Naive thymus-derived CD4-positive, alpha-beta T cell (primary cell): Measurements from ENCODE around the gene CHTOP. TPM values are rescaled to one million over a fixed set of nuclear protein-coding genes. Genes with fewer than 3 reads are reported as not detected.
"Not testable (repeated sequence)": the region's sequence is repeated elsewhere in the genome, so short reads cannot be mapped to it uniquely, and the experiment has no call there.

ENCODE experiments used
- ATAC-seq: fragments of 150-1000 bp; cut with Tn5 transposase; 2 replicates; pipeline ENCODE4 v1.10.0; 2021; ENCODE audit warnings: mild to moderate bottlenecking, moderate library complexity
- CTCF ChIA-PET: fragments of 350-600 bp; sonication (Branson Sonifier 250); formaldehyde crosslinking; loops from one replicate; lab custom pipeline; 2021; ENCODE audit warnings: antibody characterized with exemption; lab: Charles Lee
- POLR2A ChIA-PET: fragments of 350-600 bp; sonication (Branson Sonifier 250); formaldehyde crosslinking; loops from one replicate; lab custom pipeline; 2021; ENCODE audit warnings: antibody characterized with exemption, inconsistent platforms; lab: Charles Lee
- DNase-seq, 9 donors: peaks; one replicate each; pipeline versions ENCODE4 v3.0.0 to v3.0.0-alpha.2; 2020 to 2022; ENCODE audit warnings: mixed read lengths in 1 of 9
- H3K27ac ChIP-seq: one replicate; pipeline ENCODE4 v1.7.0; 2013; ENCODE audit warnings: mild to moderate bottlenecking, low read depth, low read length, moderate library complexity
- H3K27me3 ChIP-seq, 2 donors: one replicate each; pipeline ENCODE4 v1.7.0; 2013; ENCODE audit warnings: low read length in 2 of 2, mild to moderate bottlenecking in 2 of 2, moderate library complexity in 2 of 2; ENCODE audit not compliant: control insufficient read depth in 2 of 2, insufficient read depth in 2 of 2
- H3K36me3 ChIP-seq, 3 experiments: 1 replicate in 2 of 3; 2 replicates in 1 of 3; pipeline ENCODE4 v1.7.0; 2013; ENCODE audit warnings: low read length in 3 of 3, mild to moderate bottlenecking in 3 of 3, moderate library complexity in 1 of 3; ENCODE audit not compliant: insufficient read depth in 3 of 3, control insufficient read depth in 2 of 3
- H3K4me1 ChIP-seq, 2 donors: one replicate each; pipeline ENCODE4 v1.7.0; 2013; ENCODE audit warnings: low read length in 2 of 2, mild to moderate bottlenecking in 2 of 2, moderate library complexity in 1 of 2; ENCODE audit not compliant: control insufficient read depth in 2 of 2, insufficient read depth in 2 of 2
- H3K4me3 ChIP-seq: 2 replicates; pipeline ENCODE4 v1.7.0; 2013; ENCODE audit warnings: mild to moderate bottlenecking, low read length
- H3K9me3 ChIP-seq, 3 experiments: 1 replicate in 2 of 3; 2 replicates in 1 of 3; pipeline ENCODE4 v1.7.0; 2013; ENCODE audit warnings: low read length in 3 of 3; ENCODE audit not compliant: control insufficient read depth in 2 of 3
- H3K27ac Mint-ChIP-seq, 9 donors: one replicate each; pipeline ENCODE4 v1.8.0; 2020 to 2022; ENCODE audit warnings: mixed read lengths in 9 of 9, mild to moderate bottlenecking in 8 of 9, moderate library complexity in 5 of 9, inconsistent platforms in 2 of 9
- H3K27me3 Mint-ChIP-seq, 5 donors: one replicate each; pipeline ENCODE4 v1.8.0; 2021 to 2022; ENCODE audit warnings: mixed read lengths in 5 of 5, mild to moderate bottlenecking in 1 of 5
- H3K36me3 Mint-ChIP-seq, 5 donors: one replicate each; pipeline ENCODE4 v1.8.0; 2020 to 2022; ENCODE audit warnings: mixed read lengths in 5 of 5, mild to moderate bottlenecking in 3 of 5, inconsistent platforms in 1 of 5
- H3K4me1 Mint-ChIP-seq, 7 donors: one replicate each; pipeline ENCODE4 v1.8.0; 2020 to 2022; ENCODE audit warnings: mixed read lengths in 7 of 7, mild to moderate bottlenecking in 3 of 7, inconsistent platforms in 1 of 7
- H3K4me3 Mint-ChIP-seq, 10 donors: one replicate each; pipeline ENCODE4 v1.8.0; 2020 to 2022; ENCODE audit warnings: mild to moderate bottlenecking in 10 of 10, mixed read lengths in 10 of 10, moderate library complexity in 6 of 10, inconsistent platforms in 2 of 10
- H3K9me3 Mint-ChIP-seq, 11 donors: one replicate each; pipeline ENCODE4 v1.8.0; 2020 to 2022; ENCODE audit warnings: mixed read lengths in 11 of 11, mild to moderate bottlenecking in 4 of 11, inconsistent platforms in 1 of 11, moderate library complexity in 1 of 11
- intact Hi-C, 2 donors: fragments of 100-400 bp; cut with micrococcal nuclease; formaldehyde crosslinking; loops; one replicate each; pipeline ENCODE4 v1.15.1; 2023
- polyA plus RNA-seq, 2 donors: library from polyadenylated mRNA; unstranded; fragments of 300-500 nt; fragmentation: Illumina TruSeq; gene quantifications; one replicate each; pipeline ENCODE4 v1.2.3, GENCODE V29; 2021
- total RNA-seq, 6 experiments: library from RNA in 5 of 6; stranded (reverse) in 5 of 6; gene quantifications; 1 replicate in 5 of 6; 2 replicates in 1 of 6; pipeline ENCODE4 v1.2.3 and lab custom pipeline; 2021 to 2026

CHTOP gene
- total and polyA plus RNA-seq, 7 experiments from 2014 or later, result 57.4 to 143 (median 101) TPM

- H3K4me1 Mint-ChIP-seq, result peaks cover 8 to 26% (median 17%) of the 10 kb centered on the region in 7 donors
- CTCF ChIA-PET, result no interaction called here
- DNase-seq, result no peak
- no peak overlapping the region for H3K27ac ChIP-seq
- H3K9me3 Mint-ChIP-seq, result no peaks in the 10 kb centered on the region
- peaks cover 14 to 39% (median 27%) of the 10 kb centered on the region in 5 donors for H3K36me3 Mint-ChIP-seq
- H3K27ac Mint-ChIP-seq, result peak overlapping the region in 3 of 9 donors; percentile 25 to 41 (median 38)
- POLR2A ChIA-PET, result interaction anchor here (1.0 to 1.1 kb wide), 2 partner anchors 9 to 24 kb away, joined by 3 to 6 read pairs; partner anchors contain the start of gene ILF2
- H3K4me1 ChIP-seq, result peaks cover 9 to 13% of the 10 kb centered on the region in 2 donors
- H3K9me3 ChIP-seq, result no peaks in the 10 kb centered on the region
- H3K4me3 Mint-ChIP-seq, result no peak overlapping the region
- intact Hi-C loops, result no loop called here
- peaks cover 49 to 73% (median 50%) of the 10 kb centered on the region in 3 experiments for H3K36me3 ChIP-seq
- H3K4me3 ChIP-seq, result no peak overlapping the region
- no peaks in the 10 kb centered on the region for H3K27me3 ChIP-seq
- H3K27me3 Mint-ChIP-seq, result no peaks in the 10 kb centered on the region
- no peak for ATAC-seq
These were observed 28.4 kb downstream of the CHTOP start for GRCh38 chr1:153662269-153662668.

- Histone ChIP-seq H3K27ac (no peak overlapping the region), H3K4me3 (no peak overlapping the region), H3K9me3 (no peaks in the 10 kb centered on the region), H3K36me3 (peaks cover 58 to 82% (median 59%) of the 10 kb centered on the region in 3 experiments), H3K4me1 (peaks cover 11 to 15% of the 10 kb centered on the region in 2 donors), H3K27me3 (no peaks in the 10 kb centered on the region)
- no peak for DNase-seq
- intact Hi-C loops, result no loop called here
- Mint-ChIP-seq H3K27ac (no peak overlapping the region), H3K4me1 (peaks cover 9 to 34% (median 25%) of the 10 kb centered on the region in 7 donors), H3K36me3 (peaks cover 20 to 49% (median 36%) of the 10 kb centered on the region in 5 donors), H3K4me3 (no peak overlapping the region), H3K9me3 (no peaks in the 10 kb centered on the region), H3K27me3 (no peaks in the 10 kb centered on the region)
- POLR2A ChIA-PET, result interaction anchor here (1.0 to 1.1 kb wide), 3 partner anchors 8 to 25 kb away, joined by 3 to 6 read pairs (median 3); partner anchors contain the start of gene ILF2
- no peak for ATAC-seq
- CTCF ChIA-PET, result no interaction called here
These were observed 29.3 kb downstream of the CHTOP start for GRCh38 chr1:153663211-153663610.

- CTCF ChIA-PET, result no interaction called here
- H3K27me3 Mint-ChIP-seq, result no peaks in the 10 kb centered on the region
These were observed 33.6 kb downstream of the CHTOP start for GRCh38 chr1:153667439-153667838.

GRCh38 chr1:153668672-153669071 is 34.8 kb downstream of the CHTOP start:
- H3K9me3 Mint-ChIP-seq, ATAC-seq, H3K27me3 Mint-ChIP-seq, H3K27me3 ChIP-seq, DNase-seq, CTCF ChIA-PET, H3K4me3 ChIP-seq, intact Hi-C loops, H3K27ac ChIP-seq, H3K9me3 ChIP-seq: not testable (repeated sequence)
- H3K4me1 ChIP-seq, result peaks cover 18 to 19% of the 10 kb centered on the region in 2 donors
- H3K4me3 Mint-ChIP-seq, result peak overlapping the region in 4 of 10 donors; percentile 29 to 61 (median 34)
- H3K4me1 Mint-ChIP-seq, result peaks cover 11 to 29% (median 17%) of the 10 kb centered on the region in 7 donors
- H3K36me3 Mint-ChIP-seq, result peaks cover 13 to 50% (median 32%) of the 10 kb centered on the region in 5 donors
- H3K27ac Mint-ChIP-seq, result peak overlapping the region in 2 of 9 donors; percentile 53 to 60
- peaks cover 44 to 54% (median 46%) of the 10 kb centered on the region in 3 experiments for H3K36me3 ChIP-seq
- POLR2A ChIA-PET, result interaction anchor here (0.6 to 4.5 kb wide), 3 partner anchors 9 to 590 kb away, joined by 4 to 38 read pairs (median 21); partner anchors contain the start of genes CHTOP and SNAPIN

More at GRCh38 chr1:153667439-153667838, 33.6 kb downstream of the CHTOP start:
- peaks cover 53 to 67% (median 57%) of the 10 kb centered on the region in 3 experiments for H3K36me3 ChIP-seq
- peaks cover 5 to 29% (median 17%) of the 10 kb centered on the region in 7 donors for H3K4me1 Mint-ChIP-seq
- peaks cover 14 to 51% (median 32%) of the 10 kb centered on the region in 5 donors for H3K36me3 Mint-ChIP-seq
- DNase-seq (no peak), ATAC-seq (no peak)
- POLR2A ChIA-PET, result interaction anchor here (0.8 to 3.6 kb wide), 10 partner anchors 9 to 323 kb away, joined by 3 to 13 read pairs (median 4); partner anchors contain the start of genes RPS27 and SNAPIN
- no peaks in the 10 kb centered on the region for H3K27me3 ChIP-seq
- no peaks in the 10 kb centered on the region for H3K9me3 ChIP-seq
- H3K4me3 ChIP-seq, result no peak overlapping the region
- intact Hi-C loops, result no loop called here
- H3K4me3 Mint-ChIP-seq, result peak overlapping the region in 2 of 10 donors; percentile 42 to 61
- H3K27ac Mint-ChIP-seq, result peak overlapping the region in 6 of 9 donors; percentile 8 to 60 (median 36)
- H3K27ac ChIP-seq, result peak overlapping the region; percentile 26
- H3K4me1 ChIP-seq, result peaks cover 18 to 19% of the 10 kb centered on the region in 2 donors
- no peaks in the 10 kb centered on the region for H3K9me3 Mint-ChIP-seq

- Histone ChIP-seq H3K4me3 (peak overlapping the region; percentile 72), H3K4me1 (peaks cover 18 to 19% of the 10 kb centered on the region in 2 donors), H3K9me3 (no peaks in the 10 kb centered on the region), H3K27me3 (no peaks in the 10 kb centered on the region), H3K36me3 (peaks cover 35 to 45% (median 37%) of the 10 kb centered on the region in 3 experiments), H3K27ac (peak overlapping the region; percentile 93)
- intact Hi-C loops, result loop anchor here (2.0 to 10.0 kb wide), 12 partner anchors 97 to 958 kb away; partner anchors contain the start of genes HAX1 (in 2 of the 2), ATP8B2 (in 1 of the 2), CREB3L4 (in 1 of the 2) and CRTC2 (in 1 of the 2)
- POLR2A ChIA-PET, result interaction anchor here (1.9 to 4.5 kb wide), 3 partner anchors 10 to 288 kb away, joined by 5 to 38 read pairs (median 21); partner anchors contain the start of genes CHTOP and SNAPIN
- ATAC-seq (no peak), DNase-seq (no peak)
- peaks cover 11 to 29% (median 17%) of the 10 kb centered on the region in 7 donors for H3K4me1 Mint-ChIP-seq
- H3K27me3 Mint-ChIP-seq, result no peaks in the 10 kb centered on the region
- H3K27ac Mint-ChIP-seq, result peak overlapping the region in 1 of 9 donors; percentile 54
- peaks cover 13 to 44% (median 25%) of the 10 kb centered on the region in 5 donors for H3K36me3 Mint-ChIP-seq
- CTCF ChIA-PET, result no interaction called here
- H3K9me3 Mint-ChIP-seq, result no peaks in the 10 kb centered on the region
- no peak overlapping the region for H3K4me3 Mint-ChIP-seq
These were observed 35.7 kb downstream of the CHTOP start for GRCh38 chr1:153669606-153670005.

- H3K4me3 Mint-ChIP-seq, result no peak overlapping the region
- CTCF ChIA-PET, result interaction anchor here (1.0 kb wide), 1 partner anchor 32 kb away, joined by 3 read pairs; no protein-coding TSS in a partner anchor
- peaks cover 11 to 28% (median 17%) of the 10 kb centered on the region in 7 donors for H3K4me1 Mint-ChIP-seq
- Histone ChIP-seq H3K27ac (peak overlapping the region; percentile 93), H3K4me1 (peaks cover 18 to 19% of the 10 kb centered on the region in 2 donors), H3K27me3 (no peaks in the 10 kb centered on the region), H3K9me3 (no peaks in the 10 kb centered on the region), H3K4me3 (peak overlapping the region; percentile 72), H3K36me3 (peaks cover 28 to 37% (median 30%) of the 10 kb centered on the region in 3 experiments)
- peak; percentile 1 for ATAC-seq
- intact Hi-C loops, result loop anchor here (2.0 to 10.0 kb wide), 12 partner anchors 98 to 957 kb away; partner anchors contain the start of genes HAX1 (in 2 of the 2), ATP8B2 (in 1 of the 2), CREB3L4 (in 1 of the 2) and CRTC2 (in 1 of the 2)
- H3K9me3 Mint-ChIP-seq, result no peaks in the 10 kb centered on the region
- POLR2A ChIA-PET, result interaction anchor here (0.6 to 4.5 kb wide), 7 partner anchors 8 to 1479 kb away, joined by 5 to 38 read pairs (median 6); partner anchors contain the start of genes CHTOP and SNAPIN
- H3K36me3 Mint-ChIP-seq, result peaks cover 12 to 36% (median 17%) of the 10 kb centered on the region in 5 donors
- DNase-seq, result peak in 1 of 9 donors; percentile 46
- no peaks in the 10 kb centered on the region for H3K27me3 Mint-ChIP-seq
- H3K27ac Mint-ChIP-seq, result no peak overlapping the region
These were observed 36.5 kb downstream of the CHTOP start for GRCh38 chr1:153670257-153670858.
